NCI-H82 (cell line): ENCODE data around the gene AFF1.
"Not testable (repeated sequence)": the region's sequence is repeated elsewhere in the genome, so short reads cannot be mapped to it uniquely, and the experiment has no call there.

Experiments used
- DNase-seq: peaks from one replicate; lab custom pipeline; 2025; lab: John Stamatoyannopoulos, UW

AFF1 gene

DNA sequence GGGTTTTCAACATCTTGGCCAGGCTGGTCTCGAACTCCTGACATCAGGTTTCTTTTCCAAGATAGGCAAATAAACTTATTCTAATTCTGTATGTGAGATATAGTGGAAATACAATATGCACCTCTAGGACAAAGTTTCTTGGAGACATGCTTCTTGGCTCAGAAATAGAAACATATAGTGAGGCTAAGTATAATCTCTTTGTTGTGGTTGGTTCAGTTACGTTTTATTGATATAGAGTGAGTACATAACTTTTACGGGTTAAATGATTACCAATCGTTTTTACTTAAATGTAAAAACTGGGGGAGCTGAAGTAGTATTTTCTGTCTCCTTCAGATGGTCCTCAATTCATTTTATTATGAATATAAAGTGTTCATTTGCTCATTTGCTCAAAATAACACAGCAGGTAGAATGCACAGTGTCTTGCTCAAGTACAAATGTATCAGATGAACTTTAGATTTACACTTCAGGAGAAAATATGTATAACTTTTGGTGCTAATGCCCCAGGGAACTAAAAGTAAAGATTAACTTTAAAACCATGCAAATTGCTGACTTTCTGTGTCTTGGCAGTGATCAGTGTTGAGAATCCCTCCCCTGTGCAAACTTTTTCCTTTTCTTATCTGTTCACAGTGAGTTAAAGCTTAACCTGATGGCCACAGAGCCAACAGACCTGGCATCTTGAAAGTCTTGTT is 77.6 kb downstream of the AFF1 start:
- no peak for DNase-seq

DNA sequence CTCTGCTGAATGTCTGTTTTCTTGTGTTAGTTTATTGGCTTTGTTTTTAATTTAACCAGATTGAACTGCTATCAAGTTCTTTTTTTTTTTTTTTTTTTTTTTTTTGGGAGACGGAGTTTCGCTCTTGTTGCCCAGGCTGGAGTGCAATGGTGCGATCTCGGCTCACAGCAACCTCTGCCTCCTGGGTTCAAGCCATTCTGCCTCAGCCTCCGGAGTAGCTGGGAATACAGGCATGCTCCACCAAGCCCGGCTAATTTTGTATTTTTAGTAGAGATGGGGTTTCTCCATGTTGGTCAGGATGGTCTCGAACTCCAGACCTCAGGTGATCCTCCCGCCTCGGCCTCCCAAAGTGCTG is 78.1 kb downstream of the AFF1 start:
- not testable (repeated sequence) for DNase-seq

- DNase-seq, result no peak
Measured at GRCh38 chr4:87014284-87014782, 79.5 kb downstream of the AFF1 start.

- DNase-seq, result no peak
Measured at GRCh38 chr4:87015416-87015815, 80.6 kb downstream of the AFF1 start.

- DNase-seq, result no peak
Measured at GRCh38 chr4:87017580-87018342, 83.0 kb downstream of the AFF1 start.

GRCh38 chr4:87018753-87019152 is 83.9 kb downstream of the AFF1 start:
- no peak for DNase-seq

DNA sequence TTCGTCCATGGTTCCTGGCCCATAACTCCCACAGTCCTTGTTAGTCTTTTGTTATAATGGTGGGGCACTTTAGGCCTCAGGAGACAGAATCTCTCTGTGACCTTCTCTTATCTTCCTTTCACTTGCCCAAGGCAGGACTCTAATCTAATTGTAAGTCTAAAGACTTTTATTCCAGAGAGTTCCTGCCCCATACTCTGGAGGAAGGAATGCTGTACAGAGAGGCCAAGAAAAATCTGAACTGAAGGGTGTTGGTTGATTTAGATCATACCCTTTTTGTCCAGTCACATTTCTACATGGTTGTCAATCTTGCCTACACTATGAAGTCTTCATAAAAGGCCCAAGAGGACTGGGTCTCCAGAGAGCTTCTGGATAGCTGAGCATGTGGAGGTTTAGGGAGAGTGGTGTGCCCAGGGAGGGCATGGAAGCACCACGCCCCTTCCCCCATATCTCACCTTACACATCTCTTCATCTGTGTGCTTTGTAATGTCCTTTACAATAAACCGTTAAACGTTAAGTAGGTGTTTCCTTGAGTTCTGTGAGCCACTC is 84.5 kb downstream of the AFF1 start:
- DNase-seq, result no peak

- DNase-seq, result no peak
Measured at GRCh38 chr4:87019898-87020297, 85.1 kb downstream of the AFF1 start.

GRCh38 chr4:87024201-87024600 is 89.4 kb downstream of the AFF1 start:
- no peak for DNase-seq

- no peak for DNase-seq
Measured at GRCh38 chr4:87025023-87025613, 90.3 kb downstream of the AFF1 start.

GRCh38 chr4:87025614-87026041 is 90.8 kb downstream of the AFF1 start:
- DNase-seq, result no peak

DNA sequence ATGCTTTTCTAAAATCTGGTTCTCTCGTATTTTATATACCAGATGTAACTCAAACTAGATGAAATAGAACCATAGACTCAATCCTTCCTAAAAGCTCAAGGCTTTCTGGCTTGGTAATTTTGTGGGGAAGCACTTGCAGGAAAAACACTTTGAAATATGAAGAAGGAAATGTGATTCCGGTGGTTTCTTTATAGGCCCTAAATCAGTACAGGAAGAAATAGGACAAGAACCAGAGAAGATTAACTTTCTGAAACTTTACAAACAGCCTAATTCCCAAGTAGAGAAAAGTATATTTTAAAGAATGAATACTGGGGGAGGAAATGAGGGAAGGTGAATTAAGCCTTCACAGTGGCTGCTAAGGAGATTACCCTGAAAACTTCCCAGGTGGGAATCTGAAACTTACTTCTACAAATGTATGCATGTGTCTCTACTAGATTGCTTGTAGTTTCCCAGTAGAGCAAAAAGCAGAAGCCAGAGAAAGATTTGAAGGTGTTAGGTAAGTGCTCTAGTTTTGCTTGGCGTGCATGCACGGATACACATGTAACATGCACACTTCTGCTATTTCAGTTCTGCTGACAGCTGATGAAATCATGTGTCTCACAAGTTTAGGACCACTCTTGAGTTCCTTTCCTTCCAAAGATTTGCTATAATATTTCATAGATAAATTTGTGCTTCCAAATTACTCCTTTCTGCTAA is 92.1 kb downstream of the AFF1 start:
- no peak for DNase-seq

DNA sequence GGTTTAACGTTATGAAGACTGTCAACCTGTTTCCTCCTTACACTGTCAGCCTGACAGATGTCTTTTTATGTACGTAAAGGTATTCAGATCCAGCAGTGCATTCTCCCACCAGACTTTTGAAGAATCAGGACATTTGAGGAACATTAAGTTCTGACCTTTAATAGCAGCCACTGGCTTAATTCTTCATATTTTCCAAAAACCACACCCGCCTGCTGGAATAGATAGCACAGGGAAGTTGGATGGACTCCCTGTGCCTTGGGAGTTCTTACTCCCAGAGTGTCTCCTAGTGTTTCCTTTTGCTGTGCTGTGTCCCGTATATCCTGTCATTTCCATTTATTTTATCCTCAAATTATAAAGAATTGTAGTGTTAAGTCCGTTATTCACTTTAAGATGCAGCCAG is 94.5 kb downstream of the AFF1 start:
- no peak for DNase-seq

DNA sequence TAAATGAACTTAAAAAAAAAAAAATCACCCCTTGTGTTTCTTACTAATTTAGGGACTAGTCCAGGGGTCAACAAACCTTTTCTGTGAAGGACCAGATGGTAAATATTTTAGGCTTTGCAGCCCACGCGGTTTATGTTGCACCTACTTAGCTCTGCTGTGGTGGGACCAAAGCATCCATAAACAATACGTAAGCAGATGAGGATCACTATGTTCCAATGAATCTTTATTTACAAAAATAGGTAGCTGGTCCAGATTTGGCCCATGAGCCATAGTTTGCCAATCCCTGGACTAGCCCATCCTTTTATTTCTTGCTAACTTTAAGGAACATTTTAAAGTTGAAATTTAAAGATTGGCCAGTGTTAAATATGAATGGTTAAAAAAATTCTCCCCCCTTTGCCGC is 95.3 kb downstream of the AFF1 start:
- DNase-seq, result peak; percentile 10

DNA sequence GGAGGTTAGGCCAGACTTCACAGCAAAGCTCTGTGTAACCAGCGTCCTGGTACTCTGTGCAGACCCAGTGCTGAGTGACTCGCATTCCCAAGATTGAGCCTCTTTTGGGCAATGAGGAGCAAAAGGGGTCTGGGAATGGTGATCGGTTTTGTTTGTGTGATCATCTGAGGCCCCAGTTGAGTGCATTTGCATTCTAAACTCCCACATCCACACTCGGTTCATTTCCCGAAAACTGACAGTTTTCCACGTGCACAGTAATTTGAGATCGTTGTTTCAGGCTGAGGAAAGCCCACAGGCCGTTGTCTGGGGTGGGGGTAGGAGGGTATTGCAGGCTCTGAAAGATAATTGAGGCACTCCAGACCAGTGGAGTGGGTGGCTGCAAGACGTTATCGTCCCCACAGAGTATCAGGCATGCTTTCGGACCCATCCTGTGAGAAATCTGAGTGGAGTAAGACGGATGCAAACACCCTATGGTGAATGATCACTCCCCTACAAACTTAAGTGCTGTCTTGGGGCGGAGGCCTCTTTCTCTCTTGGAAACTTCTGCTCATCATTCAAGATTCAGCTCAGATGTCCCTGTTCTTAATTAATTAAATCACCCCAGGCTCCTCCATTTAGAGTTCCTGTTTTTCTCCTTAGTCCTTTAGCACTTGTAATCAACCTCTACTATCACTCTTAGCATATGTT is 96.1 kb downstream of the AFF1 start:
- peak; percentile 61 for DNase-seq

DNA sequence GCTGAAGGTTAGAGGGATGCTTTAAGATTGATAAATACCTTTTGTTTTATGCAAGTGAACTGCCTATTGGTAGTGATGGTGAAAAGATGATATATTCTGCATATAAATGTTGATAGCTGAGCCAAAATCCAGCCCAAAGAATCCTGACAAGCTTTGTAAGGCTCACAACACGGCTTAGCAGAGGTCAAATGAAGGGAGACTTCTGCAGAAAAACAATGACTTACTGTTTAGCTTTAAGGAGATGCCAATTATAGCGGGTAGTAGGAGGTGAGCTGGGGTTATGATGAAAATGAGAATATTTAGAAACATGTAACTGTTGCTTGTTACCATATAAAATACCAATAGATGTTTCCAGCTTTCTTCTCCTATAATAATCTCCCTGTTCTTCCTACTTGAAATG is 97.1 kb downstream of the AFF1 start:
- peak; percentile 37 for DNase-seq

DNA sequence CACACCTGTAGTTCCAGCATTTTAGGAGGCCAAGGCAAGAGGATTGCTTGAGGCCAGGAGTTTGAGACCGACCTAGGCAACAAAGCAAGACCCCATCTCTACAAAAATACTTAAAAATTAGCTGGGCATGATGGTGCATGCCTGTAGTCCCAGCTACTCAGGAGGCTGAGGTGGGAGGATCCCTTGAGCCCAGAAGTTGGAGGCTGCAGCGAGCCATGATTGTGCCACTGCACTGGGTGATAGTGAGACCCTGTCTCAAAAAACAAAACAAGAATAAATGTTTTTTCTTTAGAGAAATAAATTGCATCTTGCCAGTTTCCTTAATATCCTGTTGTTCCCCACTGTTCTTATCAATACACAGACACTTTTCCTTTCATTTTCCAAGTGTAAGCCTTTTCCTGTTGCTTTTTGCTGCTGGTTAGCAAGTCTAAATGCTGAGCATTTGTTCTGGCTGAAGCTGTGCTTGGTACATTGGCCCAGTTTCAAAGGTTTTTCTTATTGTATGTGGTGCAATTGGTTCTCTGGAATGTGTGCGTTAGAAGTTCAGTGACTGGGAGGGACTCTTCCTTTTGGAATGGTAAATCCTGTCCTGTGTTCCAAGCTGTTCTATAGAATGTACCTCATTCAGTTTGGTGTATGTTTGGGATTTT is 98.2 kb downstream of the AFF1 start:
- DNase-seq, result no peak

GRCh38 chr4:87033902-87034301 is 99.1 kb downstream of the AFF1 start:
- DNase-seq, result peak; percentile 69

GRCh38 chr4:87034527-87034926 is 99.7 kb downstream of the AFF1 start:
- no peak for DNase-seq

GRCh38 chr4:87035881-87036509 is 101.2 kb downstream of the AFF1 start:
- DNase-seq, result peak; percentile 5

- DNase-seq, result peak; percentile 3
Measured at GRCh38 chr4:87036713-87037112, 101.9 kb downstream of the AFF1 start.
